Measurements from ENCODE around the gene OR1E2.

DNA sequence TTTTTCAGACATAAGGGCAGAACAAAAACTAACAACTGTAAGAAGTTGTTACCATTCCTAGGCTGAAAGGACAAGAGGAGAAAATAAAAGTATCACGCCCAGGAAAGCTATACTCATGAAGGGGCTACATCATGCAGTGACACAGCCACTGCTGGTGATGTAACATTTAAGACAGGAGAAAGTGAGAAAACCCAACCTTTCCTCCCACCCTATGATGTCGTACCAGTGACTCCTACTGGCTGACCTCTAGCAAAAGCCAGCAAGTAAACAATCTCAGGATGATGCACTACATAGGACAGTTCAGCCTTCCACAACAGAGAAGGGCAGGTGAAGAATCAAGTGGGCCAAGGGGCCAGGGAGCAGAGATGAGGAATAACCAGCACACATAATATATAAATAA, 14.0 kb upstream of the OR1E2 start:
- TF ChIP-seq, protein P1, sequence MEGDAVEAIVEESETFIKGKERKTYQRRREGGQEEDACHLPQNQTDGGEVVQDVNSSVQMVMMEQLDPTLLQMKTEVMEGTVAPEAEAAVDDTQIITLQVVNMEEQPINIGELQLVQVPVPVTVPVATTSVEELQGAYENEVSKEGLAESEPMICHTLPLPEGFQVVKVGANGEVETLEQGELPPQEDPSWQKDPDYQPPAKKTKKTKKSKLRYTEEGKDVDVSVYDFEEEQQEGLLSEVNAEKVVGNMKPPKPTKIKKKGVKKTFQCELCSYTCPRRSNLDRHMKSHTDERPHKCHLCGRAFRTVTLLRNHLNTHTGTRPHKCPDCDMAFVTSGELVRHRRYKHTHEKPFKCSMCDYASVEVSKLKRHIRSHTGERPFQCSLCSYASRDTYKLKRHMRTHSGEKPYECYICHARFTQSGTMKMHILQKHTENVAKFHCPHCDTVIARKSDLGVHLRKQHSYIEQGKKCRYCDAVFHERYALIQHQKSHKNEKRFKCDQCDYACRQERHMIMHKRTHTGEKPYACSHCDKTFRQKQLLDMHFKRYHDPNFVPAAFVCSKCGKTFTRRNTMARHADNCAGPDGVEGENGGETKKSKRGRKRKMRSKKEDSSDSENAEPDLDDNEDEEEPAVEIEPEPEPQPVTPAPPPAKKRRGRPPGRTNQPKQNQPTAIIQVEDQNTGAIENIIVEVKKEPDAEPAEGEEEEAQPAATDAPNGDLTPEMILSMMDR (conservative IDR thresholded peaks at IDR 0.05; ENCODE audit: low read depth, low read length): peak; percentile 47
- no peak for TF ChIP-seq EZH2phosphoT487 (IDR thresholded peaks at IDR 0.05; ENCODE audit: borderline replicate concordance, low read length)
